Effector memory CD8-positive, alpha-beta T cell (primary cell): ENCODE results near the gene GUCY2D.

Experiments used
- ATAC-seq: fragments of 150-1000 bp; cut with Tn5 transposase; replicated peaks from 2 replicates; pipeline ENCODE4 v1.10.0; 2021; ENCODE audit warnings: mild to moderate bottlenecking, moderate library complexity
- DNase-seq, 3 experiments: peaks; one replicate each; pipeline ENCODE4 v3.0.0; 2021
- H3K27ac Mint-ChIP-seq, 2 donors: one replicate each; pipeline ENCODE4 v1.8.0; 2022; ENCODE audit warnings: mild to moderate bottlenecking in 2 of 2, mixed read lengths in 2 of 2, moderate library complexity in 2 of 2
- H3K27me3 Mint-ChIP-seq, 2 donors: one replicate each; pipeline ENCODE4 v1.8.0; 2022; ENCODE audit warnings: mixed read lengths in 2 of 2
- H3K36me3 Mint-ChIP-seq: one replicate; pipeline ENCODE4 v1.8.0; 2022; ENCODE audit warnings: mild to moderate bottlenecking, moderate library complexity, mixed read lengths; ENCODE audit not compliant: insufficient read depth
- H3K4me1 Mint-ChIP-seq, 2 donors: one replicate each; pipeline ENCODE4 v1.8.0; 2022; ENCODE audit warnings: low read depth in 2 of 2, mixed read lengths in 2 of 2
- H3K4me3 Mint-ChIP-seq, 2 donors: one replicate each; pipeline ENCODE4 v1.8.0; 2022; ENCODE audit warnings: mild to moderate bottlenecking in 2 of 2, mixed read lengths in 2 of 2, moderate library complexity in 2 of 2
- H3K9me3 Mint-ChIP-seq, 2 donors: one replicate each; pipeline ENCODE4 v1.8.0; 2022; ENCODE audit warnings: mixed read lengths in 2 of 2

GUCY2D gene

DNA sequence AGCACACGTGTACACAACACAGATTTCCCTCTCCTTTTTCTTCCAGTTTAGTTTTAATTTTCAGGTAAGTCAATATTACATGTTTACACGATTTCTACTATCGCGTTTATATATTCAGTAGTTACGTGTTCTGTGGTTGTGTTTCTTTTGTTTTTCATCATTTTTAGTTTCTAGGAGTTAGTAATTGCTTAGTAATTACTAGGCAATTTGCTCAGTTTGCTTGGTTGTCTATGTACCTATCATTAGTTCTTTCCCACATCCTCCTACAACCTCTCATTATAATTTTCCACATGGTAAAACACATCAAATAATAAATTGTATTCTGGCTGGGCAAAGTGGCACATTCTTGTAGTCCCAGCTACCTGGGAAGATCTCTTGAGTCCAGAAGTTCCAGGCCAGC, 24.6 kb upstream of the GUCY2D start:
- no peak overlapping the region for H3K27ac Mint-ChIP-seq
- no peaks in the 10 kb centered on the region for H3K36me3 Mint-ChIP-seq

GRCh38 chr17:7982173-7982572, 20.2 kb upstream of the GUCY2D start:
- ATAC-seq (no peak), DNase-seq (no peak)
- Mint-ChIP-seq H3K27ac (no peak overlapping the region), H3K4me1 (no peaks in the 10 kb centered on the region), H3K9me3 (no peaks in the 10 kb centered on the region), H3K4me3 (no peak overlapping the region), H3K36me3 (no peaks in the 10 kb centered on the region), H3K27me3 (peaks cover 32 to 69% of the 10 kb centered on the region in 2 donors)

More for the DNA sequence above, 24.6 kb upstream of the GUCY2D start:
- Mint-ChIP-seq H3K4me3 (no peak overlapping the region), H3K4me1 (no peaks in the 10 kb centered on the region), H3K9me3 (peaks cover 3 to 8% of the 10 kb centered on the region in 2 donors), H3K27me3 (peaks cover 35 to 50% of the 10 kb centered on the region in 2 donors)
- DNase-seq (no peak), ATAC-seq (no peak)

DNA sequence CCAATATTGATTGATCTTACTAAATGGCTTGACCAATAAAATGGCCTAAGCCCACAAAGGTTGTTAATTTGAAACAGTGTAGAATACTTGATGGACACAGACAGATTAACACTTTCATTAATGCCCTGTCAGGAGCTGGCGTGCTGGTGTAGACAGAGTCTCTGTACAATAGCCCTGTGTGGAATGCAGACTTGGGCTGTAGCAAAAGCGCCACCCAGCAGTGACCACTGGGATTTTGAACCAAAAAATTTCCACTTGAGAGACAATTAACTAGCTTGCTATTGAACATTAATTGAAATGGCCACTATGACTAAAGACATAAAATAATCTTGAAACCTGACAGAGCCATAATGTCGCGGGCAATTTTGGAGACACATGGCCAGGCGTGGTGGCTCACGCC, 19.7 kb upstream of the GUCY2D start:
- DNase-seq (no peak), ATAC-seq (no peak)
- no peaks in the 10 kb centered on the region for H3K36me3 Mint-ChIP-seq
- H3K4me1 Mint-ChIP-seq, result no peaks in the 10 kb centered on the region
- no peak overlapping the region for H3K4me3 Mint-ChIP-seq
- H3K9me3 Mint-ChIP-seq, result no peaks in the 10 kb centered on the region
- peaks cover 28 to 69% of the 10 kb centered on the region in 2 donors for H3K27me3 Mint-ChIP-seq
- no peak overlapping the region for H3K27ac Mint-ChIP-seq

- H3K27ac Mint-ChIP-seq, result no peak overlapping the region
- ATAC-seq, result no peak
- no peak overlapping the region for H3K4me3 Mint-ChIP-seq
- H3K4me1 Mint-ChIP-seq, result peaks cover 10% of the 10 kb centered on the region in 2 donors
- H3K9me3 Mint-ChIP-seq, result no peaks in the 10 kb centered on the region
- H3K36me3 Mint-ChIP-seq, result peaks cover 10% of the 10 kb centered on the region
- DNase-seq, result no peak
- H3K27me3 Mint-ChIP-seq, result peaks cover 20 to 67% of the 10 kb centered on the region in 2 donors
Observed at GRCh38 chr17:7984904-7985303, 17.5 kb upstream of the GUCY2D start.

GRCh38 chr17:7987112-7987893, 15.1 kb upstream of the GUCY2D start:
- no peak overlapping the region for H3K27ac Mint-ChIP-seq
- H3K36me3 Mint-ChIP-seq, result peaks cover 17% of the 10 kb centered on the region
- H3K9me3 Mint-ChIP-seq, result no peaks in the 10 kb centered on the region
- peaks cover 18 to 19% of the 10 kb centered on the region in 2 donors for H3K4me1 Mint-ChIP-seq
- ATAC-seq (no peak), DNase-seq (no peak)
- H3K4me3 Mint-ChIP-seq, result no peak overlapping the region
- peaks cover 9 to 48% of the 10 kb centered on the region in 2 donors for H3K27me3 Mint-ChIP-seq

- peak overlapping the region in 1 of 2 donors; percentile 79 for H3K27ac Mint-ChIP-seq
- ATAC-seq (peak; percentile 50), DNase-seq (peak; percentile 70 to 79 (median 75))
- no peaks in the 10 kb centered on the region for H3K9me3 Mint-ChIP-seq
- H3K4me3 Mint-ChIP-seq, result peak overlapping the region; percentile 82 to 87
- H3K27me3 Mint-ChIP-seq, result peaks cover 2 to 33% of the 10 kb centered on the region in 2 donors
- peaks cover 17% of the 10 kb centered on the region for H3K36me3 Mint-ChIP-seq
- H3K4me1 Mint-ChIP-seq, result peaks cover 18 to 19% of the 10 kb centered on the region in 2 donors
Observed at GRCh38 chr17:7988750-7989178, 13.7 kb upstream of the GUCY2D start.

- H3K9me3 Mint-ChIP-seq, result no peaks in the 10 kb centered on the region
- H3K27me3 Mint-ChIP-seq, result peaks cover 0 to 21% of the 10 kb centered on the region in 2 donors
- peak overlapping the region; percentile 88 to 90 for H3K27ac Mint-ChIP-seq
- DNase-seq (peak; percentile 94 to 97 (median 95)), ATAC-seq (peak; percentile 88)
- peaks cover 18 to 19% of the 10 kb centered on the region in 2 donors for H3K4me1 Mint-ChIP-seq
- peaks cover 17% of the 10 kb centered on the region for H3K36me3 Mint-ChIP-seq
- peak overlapping the region; percentile 82 to 87 for H3K4me3 Mint-ChIP-seq
Observed at GRCh38 chr17:7989781-7990655, 12.4 kb upstream of the GUCY2D start.

GRCh38 chr17:7992516-7992915, 9.9 kb upstream of the GUCY2D start:
- Mint-ChIP-seq H3K9me3 (no peaks in the 10 kb centered on the region), H3K36me3 (peaks cover 17% of the 10 kb centered on the region), H3K27me3 (peaks cover 7 to 13% of the 10 kb centered on the region in 2 donors), H3K4me3 (no peak overlapping the region), H3K27ac (no peak overlapping the region), H3K4me1 (peaks cover 18 to 19% of the 10 kb centered on the region in 2 donors)
- ATAC-seq (no peak), DNase-seq (no peak)

DNA sequence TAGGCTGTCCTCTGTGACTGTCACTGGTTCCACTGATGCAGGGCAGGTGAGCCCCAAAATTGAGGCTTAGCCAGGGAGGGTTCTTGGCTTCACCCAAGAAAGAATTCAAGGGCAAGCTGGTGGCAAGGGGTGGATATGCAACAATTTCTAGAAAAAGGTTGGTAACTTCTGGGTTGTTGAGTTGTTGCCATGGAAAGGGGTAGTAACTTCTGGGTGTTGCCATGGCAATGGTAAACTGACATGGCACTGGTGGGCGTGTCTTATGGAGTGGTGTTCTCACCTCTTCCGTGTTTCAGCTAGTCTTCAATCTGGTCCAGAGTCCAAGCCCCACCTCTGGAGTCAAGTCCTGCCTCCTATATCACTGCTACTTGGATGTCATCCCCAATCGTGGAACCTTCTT, 9.5 kb upstream of the GUCY2D start:
- no peak for ATAC-seq
- DNase-seq, result no peak
- Mint-ChIP-seq H3K9me3 (no peaks in the 10 kb centered on the region), H3K4me3 (no peak overlapping the region), H3K36me3 (peaks cover 17% of the 10 kb centered on the region), H3K27me3 (peaks cover 7 to 11% of the 10 kb centered on the region in 2 donors), H3K4me1 (peaks cover 18 to 19% of the 10 kb centered on the region in 2 donors), H3K27ac (no peak overlapping the region)

GRCh38 chr17:7993972-7994589, 8.3 kb upstream of the GUCY2D start:
- H3K36me3 Mint-ChIP-seq, result peaks cover 15% of the 10 kb centered on the region
- H3K9me3 Mint-ChIP-seq, result no peaks in the 10 kb centered on the region
- DNase-seq (no peak), ATAC-seq (no peak)
- H3K4me1 Mint-ChIP-seq, result peaks cover 15 to 16% of the 10 kb centered on the region in 2 donors
- H3K4me3 Mint-ChIP-seq, result no peak overlapping the region
- H3K27ac Mint-ChIP-seq, result no peak overlapping the region
- H3K27me3 Mint-ChIP-seq, result peaks cover 14 to 18% of the 10 kb centered on the region in 2 donors

DNA sequence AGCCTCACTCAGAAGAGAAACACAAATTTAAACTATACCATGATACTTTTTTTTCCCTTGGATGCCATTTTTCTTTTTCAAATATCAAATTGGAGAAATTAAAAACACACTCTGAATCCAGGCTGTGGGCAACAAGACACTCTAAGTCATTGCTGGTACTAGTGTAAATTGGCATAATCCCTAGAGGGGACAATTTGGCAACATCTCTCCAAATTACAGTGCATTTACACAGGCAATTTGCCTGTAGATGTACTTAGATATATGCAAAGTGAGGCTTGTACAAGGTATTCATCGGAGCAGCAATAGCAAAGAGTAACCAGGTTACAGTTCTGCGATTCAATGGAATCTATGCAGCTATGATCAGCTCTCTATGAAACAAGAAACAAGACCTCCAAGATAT, 6.7 kb upstream of the GUCY2D start:
- Mint-ChIP-seq H3K36me3 (peaks cover under 1% of the 10 kb centered on the region), H3K4me1 (peaks cover 2 to 4% of the 10 kb centered on the region in 2 donors), H3K4me3 (no peak overlapping the region), H3K27me3 (peaks cover 22 to 30% of the 10 kb centered on the region in 2 donors), H3K9me3 (no peaks in the 10 kb centered on the region), H3K27ac (no peak overlapping the region)
- DNase-seq (no peak), ATAC-seq (no peak)

GRCh38 chr17:7997186-7997585, 5.2 kb upstream of the GUCY2D start:
- Mint-ChIP-seq H3K27ac (no peak overlapping the region), H3K9me3 (no peaks in the 10 kb centered on the region), H3K4me1 (peaks cover 4 to 5% of the 10 kb centered on the region in 2 donors), H3K36me3 (no peaks in the 10 kb centered on the region), H3K4me3 (no peak overlapping the region), H3K27me3 (peaks cover 35 to 44% of the 10 kb centered on the region in 2 donors)
- peak; percentile 39 for ATAC-seq
- no peak for DNase-seq
